Vagina (tissue), 2 donors: ENCODE measurements around the gene WNT7B.

Experiments used
- CTCF ChIP-seq, 3 experiments: fragments of 450-650 bp in 2 of 3; fragments of 200-600 bp in 1 of 3; sonication (generic) in 1 of 3; IDR thresholded peaks; one replicate each; pipeline ENCODE4 v1.5.1; 2017 to 2019; ENCODE audit warnings: antibody characterized with exemption in 3 of 3, mild to moderate bottlenecking in 2 of 3, moderate library complexity in 2 of 3
- POLR2A ChIP-seq, 2 donors: fragments of 450-650 bp; IDR thresholded peaks; one replicate each; pipeline ENCODE4 v1.6.1; 2017; ENCODE audit warnings: antibody characterized with exemption in 2 of 2, mild to moderate bottlenecking in 2 of 2, moderate library complexity in 2 of 2
- POLR2AphosphoS5 ChIP-seq, 2 donors: sonication (generic); formaldehyde crosslinking; IDR thresholded peaks; one replicate each; pipeline ENCODE4 v1.9.0; 2017; ENCODE audit warnings: antibody characterized with exemption in 2 of 2, mild to moderate bottlenecking in 2 of 2, low read depth in 1 of 2; ENCODE audit not compliant: insufficient read depth in 1 of 2

GRCh38 chr22:45891021-45891421 is 85.9 kb downstream of the WNT7B start:
- TF ChIP-seq POLR2A (IDR thresholded peaks at IDR 0.05) = no peak
- TF ChIP-seq CTCF (IDR thresholded peaks at IDR 0.05) = no peak
- TF ChIP-seq POLR2AphosphoS5 (IDR thresholded peaks at IDR 0.05; ENCODE audit: insufficient read depth in 1 of 2, low read depth in 1 of 2) = no peak
